GM19238 (cell line): ENCODE data around the gene RUFY2.
"Not testable (repeated sequence)": the region's sequence is repeated elsewhere in the genome, so short reads cannot be mapped to it uniquely, and the experiment has no call there.

Source experiments
- DNase-seq: peaks from one replicate; pipeline ENCODE4 v3.0.0; 2011; ENCODE audit warnings: low spot score; ENCODE audit not compliant: insufficient read length

The RUFY2 gene, protein sequence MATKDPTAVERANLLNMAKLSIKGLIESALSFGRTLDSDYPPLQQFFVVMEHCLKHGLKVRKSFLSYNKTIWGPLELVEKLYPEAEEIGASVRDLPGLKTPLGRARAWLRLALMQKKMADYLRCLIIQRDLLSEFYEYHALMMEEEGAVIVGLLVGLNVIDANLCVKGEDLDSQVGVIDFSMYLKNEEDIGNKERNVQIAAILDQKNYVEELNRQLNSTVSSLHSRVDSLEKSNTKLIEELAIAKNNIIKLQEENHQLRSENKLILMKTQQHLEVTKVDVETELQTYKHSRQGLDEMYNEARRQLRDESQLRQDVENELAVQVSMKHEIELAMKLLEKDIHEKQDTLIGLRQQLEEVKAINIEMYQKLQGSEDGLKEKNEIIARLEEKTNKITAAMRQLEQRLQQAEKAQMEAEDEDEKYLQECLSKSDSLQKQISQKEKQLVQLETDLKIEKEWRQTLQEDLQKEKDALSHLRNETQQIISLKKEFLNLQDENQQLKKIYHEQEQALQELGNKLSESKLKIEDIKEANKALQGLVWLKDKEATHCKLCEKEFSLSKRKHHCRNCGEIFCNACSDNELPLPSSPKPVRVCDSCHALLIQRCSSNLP

DNA sequence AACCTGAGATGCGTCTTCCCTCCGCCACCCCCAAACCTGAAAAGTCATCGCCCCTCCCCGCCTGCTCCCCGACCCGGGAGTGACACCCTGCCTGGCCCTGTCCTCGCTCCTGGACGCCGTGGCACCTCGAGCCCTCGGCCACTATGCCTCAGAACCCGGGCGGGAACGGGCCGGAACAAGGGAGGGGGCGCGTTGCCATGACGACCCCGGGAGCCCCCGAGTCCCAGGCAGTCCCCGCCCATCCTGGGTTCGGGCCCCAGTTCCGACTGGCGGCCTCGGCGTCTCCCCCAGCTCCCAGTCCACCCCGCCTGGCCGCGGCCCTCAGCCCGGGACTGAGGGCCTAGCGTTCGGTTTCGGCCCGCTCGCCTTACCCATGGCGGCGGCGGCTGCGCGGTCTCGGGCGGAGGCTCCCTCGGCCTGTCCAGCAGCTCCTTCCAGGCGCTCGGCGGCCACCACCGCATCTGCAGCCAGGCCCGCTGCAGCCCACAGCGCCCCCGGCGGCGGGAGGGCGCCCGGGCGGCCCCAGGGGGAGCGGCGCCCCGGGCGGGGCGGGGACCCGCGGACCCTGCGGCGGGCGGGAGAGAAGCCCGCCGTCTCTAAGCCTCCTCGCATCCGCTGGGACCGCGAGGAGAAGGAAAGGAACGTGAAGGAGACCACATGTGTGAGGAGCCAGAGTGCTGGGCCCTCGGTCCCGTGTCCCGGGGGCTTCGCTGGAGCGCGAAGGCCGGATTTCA is at the start of gene RUFY2:
TSS of gene RUFY2 (minus strand) at position 463 of the 734 bp plus-strand sequence. CDS start at position 375, 88 bp downstream.
- DNase-seq = peak; percentile 84

DNA sequence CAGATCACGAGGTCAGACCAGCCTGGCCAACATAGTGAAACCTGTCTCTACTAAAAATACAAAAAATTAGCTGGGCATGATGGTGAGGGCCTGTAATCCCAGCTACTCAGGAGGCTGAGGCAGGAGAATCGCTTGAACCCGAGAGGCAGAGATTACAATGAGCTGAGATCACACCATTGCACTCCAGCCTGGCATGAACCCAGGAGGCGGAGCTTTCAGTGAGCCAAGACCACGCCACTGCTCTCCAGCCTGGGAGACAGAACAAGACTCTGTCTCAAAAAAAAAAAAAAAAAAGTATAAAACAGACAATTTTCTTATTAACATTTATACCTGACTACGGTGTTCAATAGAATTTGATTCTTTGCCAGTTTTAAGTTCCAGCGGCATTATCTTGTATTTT is 42.6 kb upstream of the RUFY2 start:
- DNase-seq = not testable (repeated sequence)

DNA sequence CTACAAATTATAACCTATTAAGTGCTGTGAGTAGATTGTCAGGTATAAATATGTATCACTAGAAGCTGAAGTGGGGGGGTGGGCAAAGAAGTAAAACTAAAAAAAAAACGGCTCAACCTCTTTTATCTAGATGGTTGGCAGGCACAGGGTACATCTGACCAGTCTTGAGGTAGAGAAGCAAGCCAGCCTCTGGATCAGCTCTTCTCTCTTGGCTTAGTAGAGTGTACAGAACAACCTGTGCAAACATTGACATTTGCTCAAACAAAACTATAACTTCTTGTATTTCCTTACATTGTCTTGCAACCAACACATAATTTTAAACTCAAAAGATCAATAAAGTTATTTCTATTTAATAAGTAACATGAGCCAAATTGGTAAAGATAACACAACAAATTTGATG is 39.1 kb upstream of the RUFY2 start:
- no peak for DNase-seq

DNA sequence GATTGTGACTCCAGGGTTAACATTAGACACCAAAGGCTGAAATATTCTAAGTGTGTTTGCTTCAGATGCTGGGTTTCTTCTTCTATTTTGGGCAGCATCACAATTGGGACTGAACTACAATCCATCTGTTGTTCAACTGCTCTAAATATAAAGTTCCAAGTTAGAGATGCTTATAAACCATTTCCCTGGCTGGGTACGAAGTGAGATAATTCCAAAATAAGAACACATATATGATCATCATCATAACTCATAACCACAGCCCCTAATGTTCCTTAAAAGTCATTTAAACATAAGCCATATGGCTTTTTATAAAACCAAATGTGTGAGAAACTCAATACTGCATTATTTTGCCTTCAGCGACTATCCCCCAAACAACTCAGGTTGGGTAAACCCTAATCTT is 35.9 kb upstream of the RUFY2 start:
- DNase-seq = no peak

DNA sequence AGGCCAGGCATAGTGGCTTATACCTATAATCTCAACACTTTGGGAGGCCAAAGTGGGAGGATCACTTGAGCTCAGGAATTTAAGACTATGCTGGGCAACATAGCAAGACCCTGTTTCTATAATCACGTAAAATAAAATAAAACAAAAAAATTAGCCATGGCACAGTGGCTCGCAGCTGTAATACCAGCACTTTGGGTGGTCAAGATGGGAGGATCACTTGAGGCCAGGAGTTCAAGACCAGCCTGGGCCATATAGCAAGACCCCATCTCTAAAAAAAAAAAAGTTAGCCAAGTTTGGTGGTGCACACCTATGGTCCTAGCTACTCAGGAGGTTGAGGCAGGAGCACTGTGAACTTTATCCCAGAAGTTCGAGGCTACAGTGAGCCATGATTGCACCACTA is 33.8 kb upstream of the RUFY2 start:
- no peak for DNase-seq

DNA sequence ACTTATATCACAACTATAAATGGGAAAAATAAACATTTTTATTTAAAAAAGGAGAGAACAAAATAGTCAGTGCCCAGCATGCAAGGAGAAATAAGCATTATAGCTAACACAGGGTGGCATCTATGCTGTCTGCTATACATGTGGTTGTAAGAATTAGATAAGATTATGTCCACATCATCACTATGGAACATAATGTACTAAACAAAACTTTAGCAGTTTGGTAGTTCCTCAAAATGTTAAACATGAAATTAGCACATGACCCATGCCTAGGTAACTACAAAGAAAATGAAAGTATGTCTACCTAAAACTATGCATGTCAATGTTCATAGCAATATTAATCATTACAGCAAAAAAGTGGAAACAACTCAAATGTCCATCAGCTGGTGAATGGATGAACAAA is 28.7 kb upstream of the RUFY2 start:
- DNase-seq = no peak

DNA sequence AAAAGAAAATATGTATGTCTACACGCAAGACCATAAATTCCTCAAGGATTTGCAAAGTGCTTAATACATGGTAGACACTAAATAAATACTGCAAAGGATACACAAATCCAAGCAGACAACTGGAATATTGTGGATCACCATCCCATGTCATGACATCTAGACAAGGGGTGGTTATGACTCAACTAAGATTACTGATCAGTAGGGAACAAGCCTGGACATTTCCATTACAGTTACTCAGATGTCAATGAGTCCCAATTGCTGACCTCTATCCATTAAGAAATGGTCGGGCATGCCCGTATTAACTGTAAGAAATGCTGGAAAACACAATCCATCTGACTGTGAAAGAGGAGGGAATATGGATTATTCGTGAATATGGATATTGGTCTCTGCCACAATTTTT is 27.6 kb upstream of the RUFY2 start:
- no peak for DNase-seq

DNA sequence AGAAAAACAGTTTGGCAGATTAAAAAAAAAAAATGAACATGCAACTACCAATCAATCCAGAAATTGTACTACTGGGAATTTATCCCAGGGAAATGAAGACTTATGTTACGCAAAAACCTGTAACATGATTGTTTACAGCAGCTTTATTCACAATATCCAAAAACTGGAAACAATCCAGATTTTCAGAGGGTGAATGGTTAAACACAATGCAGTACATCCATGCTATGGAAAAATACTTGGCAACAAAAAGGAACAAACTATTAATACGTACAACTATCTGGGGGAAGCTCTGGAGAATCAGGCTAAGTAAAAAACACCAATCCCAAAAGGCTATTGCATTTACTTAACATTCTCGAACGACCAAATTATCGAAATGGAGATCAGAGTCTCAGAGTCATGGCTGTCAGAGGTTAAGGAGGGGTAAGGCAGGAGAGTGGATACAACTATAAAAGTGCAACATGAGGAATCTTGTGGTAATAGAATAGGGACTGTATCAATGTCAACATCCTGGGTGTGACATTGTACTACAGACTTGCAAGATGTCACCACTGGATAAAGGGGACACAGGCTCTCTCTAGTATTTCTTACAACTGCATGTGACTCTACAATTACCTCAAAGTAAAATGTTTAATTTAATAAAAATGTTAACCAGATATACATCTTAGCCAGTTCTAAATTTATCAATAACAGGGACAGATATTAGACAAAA is 21.5 kb upstream of the RUFY2 start:
- DNase-seq = no peak

DNA sequence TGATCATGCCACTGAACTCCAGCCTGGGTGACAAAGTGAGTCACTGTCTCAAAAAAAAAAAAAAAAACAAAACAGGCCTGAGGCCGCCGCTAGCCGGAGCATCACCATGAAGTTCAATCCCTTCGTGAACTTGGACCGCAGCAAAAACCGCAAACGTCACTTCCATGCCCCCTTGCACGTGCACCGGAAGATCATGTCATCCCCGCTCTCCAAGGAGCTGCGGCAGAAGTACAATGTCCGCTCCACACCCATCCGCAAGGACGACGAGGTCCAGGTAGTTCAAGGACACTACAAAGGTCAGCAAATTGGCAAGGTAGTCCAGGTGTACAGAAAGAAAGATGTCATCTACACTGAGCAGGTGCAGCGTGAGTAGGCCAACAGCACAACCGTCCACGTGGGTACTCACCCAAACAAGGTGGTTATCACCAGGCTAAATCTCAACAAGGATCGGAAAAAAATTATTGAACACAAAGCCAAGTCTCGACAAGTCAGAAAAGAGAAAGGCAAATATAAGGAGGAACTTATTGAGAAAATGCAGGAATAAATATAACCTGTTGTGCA is 17.5 kb upstream of the RUFY2 start:
- DNase-seq = no peak

DNA sequence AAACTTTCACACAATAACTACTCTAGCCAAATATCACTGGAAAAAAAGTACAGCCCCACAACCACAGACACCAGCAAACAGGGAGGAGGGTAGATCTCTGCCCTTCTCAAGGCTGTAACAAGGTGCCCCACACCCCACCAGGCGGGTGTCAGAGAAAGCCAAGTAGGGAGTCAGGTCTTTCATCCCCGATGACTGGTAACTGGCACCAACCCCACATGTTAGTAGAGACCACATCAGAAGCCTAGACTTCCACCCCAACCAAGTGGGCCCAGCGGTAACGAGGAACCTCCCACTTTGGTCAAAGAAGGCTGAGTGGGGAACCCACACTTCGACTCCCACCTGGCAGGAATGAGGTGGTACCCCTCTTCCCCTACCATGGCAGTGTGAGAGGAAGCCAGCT is 16.4 kb upstream of the RUFY2 start:
- DNase-seq = no peak

DNA sequence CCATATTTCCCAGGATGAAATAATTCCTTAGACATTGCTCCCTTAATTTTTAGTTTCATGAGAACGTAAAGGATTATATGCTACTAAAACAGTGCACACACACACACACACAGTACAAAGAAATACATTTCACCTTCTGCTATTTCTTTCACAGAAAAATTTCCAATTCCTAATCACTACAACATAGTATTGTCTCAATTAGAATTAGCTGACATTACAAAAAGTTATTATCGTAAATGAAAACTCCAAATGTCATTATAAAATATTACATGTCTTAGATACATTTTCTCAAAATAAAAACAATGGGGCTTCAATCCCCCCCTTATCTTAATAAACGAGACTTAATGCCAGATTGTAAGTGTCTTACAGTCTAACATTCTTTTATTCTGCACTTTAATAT is 12.3 kb upstream of the RUFY2 start:
- no peak for DNase-seq

DNA sequence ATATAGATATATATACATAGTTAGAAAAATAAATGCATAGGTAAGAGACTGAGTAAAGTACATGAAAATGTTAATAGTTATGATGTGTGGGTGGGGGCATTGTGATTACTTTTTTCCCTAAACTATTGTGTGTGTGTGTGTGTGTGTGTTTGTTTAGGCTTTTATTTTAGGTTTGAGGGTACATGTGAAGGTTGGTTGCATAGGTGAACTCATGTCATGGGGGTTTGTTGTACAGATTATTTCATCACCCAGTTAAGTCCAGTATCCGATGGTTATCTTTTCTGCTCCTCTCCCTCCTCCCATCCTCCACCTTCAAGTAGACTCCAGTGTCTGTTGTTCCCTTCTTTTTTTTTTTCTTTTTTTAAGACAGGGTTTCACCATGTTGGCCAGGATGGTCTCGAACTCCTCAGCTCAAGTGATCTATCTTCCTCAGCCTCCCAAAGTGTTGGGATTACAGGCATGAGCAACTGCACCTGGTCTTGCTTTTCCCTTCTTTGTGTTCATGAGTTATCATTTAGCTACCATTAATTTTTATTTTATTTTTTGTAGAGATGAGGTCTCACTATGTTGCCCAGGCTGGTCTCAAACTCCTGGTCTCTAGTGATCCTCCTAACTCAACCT is 1.9 kb upstream of the RUFY2 start:
- no peak for DNase-seq

DNA sequence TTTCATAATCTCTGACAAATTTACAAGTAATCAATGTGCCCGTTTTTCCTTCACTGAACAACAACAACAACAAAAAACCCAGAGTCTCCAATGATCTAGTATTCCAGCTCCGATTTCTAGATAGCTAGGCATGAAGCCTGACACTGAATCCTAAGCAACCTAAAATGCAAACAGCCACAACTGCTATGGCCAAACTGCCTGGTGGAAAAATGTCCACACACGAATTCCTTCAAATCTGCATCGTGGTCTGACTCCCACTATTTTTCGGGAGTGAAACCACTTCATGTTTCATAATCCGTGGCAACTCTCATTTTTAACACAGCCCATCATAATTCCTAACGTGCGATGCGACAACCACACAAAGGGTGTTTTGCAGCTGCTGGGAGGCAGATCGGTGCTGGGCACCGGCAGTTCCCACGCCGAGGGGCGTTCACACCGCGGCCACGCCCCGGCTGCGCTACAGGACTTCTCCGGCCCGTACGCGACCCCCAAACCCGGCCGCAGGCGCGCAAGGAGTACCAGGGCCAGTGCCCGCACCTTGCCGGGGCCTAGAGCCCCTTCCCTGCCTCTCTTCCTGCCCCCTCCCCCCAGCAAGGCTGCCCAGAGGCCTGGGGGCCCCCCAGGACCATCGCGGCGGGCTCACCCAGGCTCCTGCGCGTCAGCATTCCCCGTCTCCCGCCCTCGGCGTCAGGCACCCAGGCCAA is 814 bp downstream of the RUFY2 start:
- peak; percentile 61 for DNase-seq

DNA sequence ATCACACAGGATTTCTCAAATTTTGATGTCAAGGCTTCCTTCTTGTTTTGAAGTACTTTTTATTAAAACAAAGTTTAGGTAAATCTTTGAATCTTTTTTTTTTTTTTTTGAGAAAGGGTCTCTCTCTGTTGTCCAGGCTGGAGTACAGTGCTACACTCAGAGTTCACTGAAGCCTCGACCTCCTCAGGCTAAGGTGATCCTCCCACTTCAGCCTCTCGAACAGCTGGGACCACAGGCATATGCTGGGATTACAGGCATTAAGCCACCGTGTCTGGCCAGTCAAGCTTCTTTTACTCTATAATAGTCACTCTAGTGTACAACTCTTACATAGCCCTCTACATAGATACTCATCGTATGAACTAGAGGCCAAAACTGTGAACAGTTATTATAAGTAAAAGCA is 3.4 kb downstream of the RUFY2 start:
- no peak for DNase-seq

DNA sequence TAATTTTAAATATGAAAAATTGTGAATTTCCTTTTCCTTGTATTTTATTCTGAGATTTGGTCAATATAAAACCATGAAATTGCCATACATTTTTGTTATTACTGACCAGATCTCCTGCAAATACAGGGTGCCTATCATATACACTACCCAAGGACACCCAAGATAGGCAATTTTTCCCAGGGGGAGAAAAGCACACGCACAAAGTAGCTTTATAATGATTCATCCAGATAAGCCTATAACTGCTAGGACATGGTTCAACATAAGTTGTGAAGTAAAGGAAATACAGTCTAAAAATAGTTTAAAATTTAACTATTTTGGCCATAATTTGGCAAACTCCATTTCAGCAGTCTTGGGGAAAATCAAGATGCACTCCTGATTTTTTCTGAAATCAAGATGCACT is 4.8 kb downstream of the RUFY2 start:
- DNase-seq = no peak

DNA sequence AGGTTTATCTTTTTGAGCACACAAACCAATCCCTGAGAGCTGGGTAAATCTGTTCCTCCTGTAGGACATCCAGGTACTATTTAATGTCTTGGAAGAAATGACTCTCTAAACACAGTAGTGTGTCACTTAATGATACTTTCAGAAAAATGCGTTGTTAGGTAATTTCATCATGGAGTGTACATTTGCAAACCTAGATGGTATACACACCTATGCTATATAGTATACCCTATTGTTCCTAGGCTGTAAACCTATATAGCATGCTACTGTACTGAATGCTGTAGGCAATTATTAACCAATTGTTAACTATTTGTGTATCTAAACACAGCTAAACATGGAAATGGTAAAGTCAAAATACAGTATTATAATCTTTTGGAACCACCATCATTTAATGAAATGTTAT is 10.1 kb downstream of the RUFY2 start:
- DNase-seq = no peak

DNA sequence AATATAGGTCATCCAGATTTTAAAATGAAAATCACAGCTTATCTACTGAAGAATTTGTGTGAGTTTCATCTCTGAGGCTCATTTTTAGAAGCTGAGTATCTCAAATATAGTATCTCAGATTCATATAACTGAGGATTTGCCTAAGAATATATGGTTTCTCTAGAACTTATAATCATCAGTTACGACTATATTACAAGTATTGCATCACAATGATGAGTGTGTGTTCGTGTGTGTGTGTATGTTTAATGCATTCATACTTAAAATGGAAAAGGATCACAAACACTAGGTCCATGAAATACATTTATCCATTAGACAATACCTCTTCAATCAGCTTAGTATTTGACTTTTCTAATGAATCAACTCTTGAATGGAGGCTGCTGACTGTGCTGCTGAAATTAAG is 21.3 kb downstream of the RUFY2 start:
- DNase-seq = no peak

DNA sequence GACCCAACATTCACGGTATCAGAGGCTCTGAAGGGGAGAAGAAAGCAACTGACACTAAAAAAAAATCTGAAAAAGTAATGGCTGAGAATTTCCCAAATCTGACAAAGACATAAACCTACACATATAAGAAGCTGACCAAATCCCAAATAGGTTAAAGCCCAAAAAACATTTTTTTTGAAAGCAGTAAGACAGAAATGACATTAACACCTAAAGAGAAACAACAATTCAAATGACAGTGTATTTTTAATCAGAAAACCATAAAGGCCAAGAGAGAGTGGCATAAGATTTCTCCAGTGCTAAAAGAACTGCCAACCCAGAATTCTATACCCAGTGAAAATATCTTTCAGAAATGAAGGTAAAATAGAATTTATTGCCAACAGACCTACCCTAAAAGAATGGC is 35.5 kb downstream of the RUFY2 start:
- no peak for DNase-seq

DNA sequence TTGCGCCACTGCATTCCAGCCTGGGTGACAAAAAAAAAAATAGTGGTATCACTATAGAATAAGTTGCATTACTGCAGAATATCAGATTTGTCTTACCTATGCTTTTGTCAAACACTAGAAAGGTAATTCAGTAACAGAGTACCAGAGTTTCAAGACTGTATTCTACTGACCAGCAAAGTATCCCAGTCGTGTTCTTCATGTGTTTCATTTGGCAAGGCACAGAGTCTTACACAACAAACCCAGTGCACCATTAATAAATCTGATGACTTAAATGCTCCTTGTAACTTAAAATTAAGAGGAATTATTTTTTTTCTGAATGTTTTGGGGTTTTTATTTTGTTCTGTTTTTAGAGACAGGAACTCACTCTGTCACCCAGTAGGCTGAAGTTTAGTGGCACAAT is 40.0 kb downstream of the RUFY2 start:
- DNase-seq = no peak

DNA sequence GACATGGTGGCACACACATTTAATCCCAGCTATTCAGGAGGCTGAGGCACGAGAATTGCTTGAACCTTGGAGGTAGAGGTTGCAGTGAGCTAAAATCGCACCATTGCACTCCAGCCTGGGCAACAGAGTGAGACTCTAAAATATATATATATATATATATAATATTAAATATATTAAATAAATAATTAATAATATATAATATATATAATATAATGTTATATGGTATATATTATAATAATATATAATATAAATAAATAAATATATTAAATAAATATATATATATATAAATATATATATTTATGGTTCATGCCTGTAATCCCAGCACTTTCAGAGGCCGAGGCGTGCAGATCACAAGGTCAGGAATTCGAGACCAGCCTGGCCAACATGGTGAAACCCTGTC is 40.5 kb downstream of the RUFY2 start:
- no peak for DNase-seq

DNA sequence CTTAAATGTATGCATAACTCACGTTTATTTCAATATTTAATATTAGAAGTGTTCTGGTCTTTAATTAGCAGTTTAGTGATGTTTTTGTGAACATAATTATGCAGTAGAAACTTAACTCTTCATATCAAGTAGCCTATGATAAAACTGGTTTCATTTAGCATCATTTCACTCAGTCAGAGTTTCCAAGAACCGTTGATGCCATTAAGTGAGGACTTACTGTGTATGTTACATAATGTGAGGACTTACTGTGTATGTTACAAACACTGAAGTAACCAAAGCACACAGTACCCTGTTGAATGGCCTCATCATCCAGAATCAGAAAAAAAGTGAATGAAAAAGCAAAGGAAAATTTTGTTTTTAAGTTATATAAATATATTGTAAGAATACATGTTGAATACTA is 41.5 kb downstream of the RUFY2 start:
- no peak for DNase-seq
